Dedifferentiated amniotic fluid mesenchymal stem cell (primary cell): ENCODE measurements around the gene ING3.
"Not testable (repeated sequence)": the region's sequence is repeated elsewhere in the genome, so short reads cannot be mapped to it uniquely, and the experiment has no call there.

Experiments used
- DNase-seq: peaks from one replicate; pipeline ENCODE4 v3.0.0-alpha.2; 2016; ENCODE audit errors: extremely low spot score

The ING3 gene

DNA sequence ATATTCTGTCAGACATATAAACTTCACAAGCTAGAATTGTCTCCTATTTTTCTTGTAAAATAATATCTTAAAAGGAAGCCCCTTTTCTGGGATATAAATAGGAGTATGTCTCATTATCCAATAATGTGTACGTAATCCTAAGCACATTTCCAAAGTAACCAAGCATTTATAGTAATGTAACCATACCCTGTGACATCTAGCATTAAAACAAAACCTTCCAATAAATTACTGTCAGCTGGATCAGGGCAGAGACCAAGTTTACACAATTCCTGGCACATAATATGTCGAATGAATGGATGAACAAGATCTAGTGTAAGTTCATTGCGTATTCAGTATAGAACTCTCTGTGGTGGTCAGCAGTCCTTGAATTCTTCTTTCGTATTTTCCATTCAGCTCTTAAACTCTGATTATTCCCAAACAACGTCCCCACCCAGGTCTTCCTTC, 52.2 kb downstream of the ING3 start:
- DNase-seq, result peak; percentile 51

- no peak for DNase-seq
These were observed 53.6 kb downstream of the ING3 start for GRCh38 chr7:121003986-121004685.

- DNase-seq, result not testable (repeated sequence)
These were observed 54.5 kb downstream of the ING3 start for GRCh38 chr7:121005058-121005457.

- DNase-seq, result no peak
These were observed 55.5 kb downstream of the ING3 start for GRCh38 chr7:121005996-121006584.

GRCh38 chr7:121006711-121007315, 56.2 kb downstream of the ING3 start:
- no peak for DNase-seq

DNA sequence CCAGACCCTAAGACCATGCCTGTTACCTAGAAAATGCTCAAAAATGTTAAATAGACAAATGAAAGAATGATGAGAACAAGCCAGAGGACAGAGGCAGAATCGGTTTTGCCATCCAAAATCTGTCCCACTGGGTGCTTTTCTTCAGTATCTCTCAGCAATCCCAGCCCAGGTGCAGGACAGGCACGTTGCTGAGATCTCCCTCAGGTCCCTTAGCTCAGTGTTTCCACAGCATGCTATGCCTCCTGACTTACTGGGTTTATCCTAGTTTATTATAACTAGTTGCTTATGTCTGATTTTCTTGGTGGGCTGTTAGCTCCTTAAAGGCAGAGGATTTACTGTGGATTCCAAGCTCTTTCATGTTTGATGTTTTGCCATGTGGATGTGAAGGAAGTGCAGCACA, 58.2 kb downstream of the ING3 start:
- no peak for DNase-seq

DNA sequence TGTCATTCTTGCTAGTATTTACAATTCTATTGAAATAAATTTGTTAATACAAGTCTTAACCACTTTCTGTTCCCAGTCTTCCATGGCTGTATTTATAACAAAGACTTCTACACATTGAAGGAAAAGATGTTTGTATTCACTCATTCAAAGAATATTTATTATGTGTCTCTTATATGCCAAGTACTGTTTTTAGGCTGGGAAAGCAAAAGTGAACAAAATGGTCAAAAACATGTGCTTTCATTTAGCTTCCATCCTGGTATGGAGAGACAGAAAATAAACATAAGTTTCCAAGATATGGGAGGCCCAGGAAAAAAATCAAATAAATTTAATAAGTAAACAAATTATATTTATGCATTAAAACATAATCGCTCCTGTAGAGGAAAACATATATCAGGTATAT, 60.8 kb downstream of the ING3 start:
- no peak for DNase-seq

GRCh38 chr7:121012170-121012874, 61.7 kb downstream of the ING3 start:
- DNase-seq, result no peak

DNA sequence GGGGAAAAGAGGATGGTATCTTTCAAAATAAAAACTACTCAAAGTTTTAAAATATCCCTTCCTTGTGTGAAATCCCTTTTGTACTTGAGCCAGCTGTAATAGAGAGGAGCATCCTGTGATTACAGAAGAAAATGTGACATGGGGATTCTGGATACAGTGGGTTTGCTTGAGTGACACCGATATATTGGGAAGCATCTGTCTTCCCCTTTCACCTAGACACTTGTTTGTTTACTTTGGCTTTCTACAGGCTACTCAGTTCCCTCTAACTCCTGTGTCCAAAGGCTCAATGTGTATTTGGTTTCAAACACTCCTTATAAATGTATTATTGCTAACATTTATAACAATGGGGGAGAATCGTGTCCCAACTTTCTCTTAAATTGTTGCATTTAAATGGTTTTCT, 62.3 kb downstream of the ING3 start:
- DNase-seq, result no peak

- DNase-seq, result no peak
These were observed 65.0 kb downstream of the ING3 start for GRCh38 chr7:121015560-121015959.

- DNase-seq, result no peak
These were observed 66.4 kb downstream of the ING3 start for GRCh38 chr7:121016966-121017365.

DNA sequence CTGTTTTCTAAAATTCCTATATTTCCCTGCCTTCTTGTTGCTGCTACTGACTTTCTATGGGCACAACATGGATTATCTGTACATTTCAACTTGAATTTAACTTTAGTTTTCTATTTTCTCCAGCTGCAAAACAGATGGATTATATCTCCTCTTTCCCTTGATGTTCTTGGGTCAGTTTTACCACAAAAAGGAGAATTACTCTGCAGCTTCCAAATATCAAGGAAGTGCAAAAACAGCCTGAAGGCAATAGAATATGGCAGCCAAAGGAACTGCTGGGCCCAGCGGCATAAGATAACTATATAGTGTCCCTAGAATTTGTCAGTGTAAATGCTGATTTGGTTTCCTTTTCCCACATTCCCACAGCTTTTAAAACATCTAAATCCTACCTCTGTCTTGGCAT, 67.0 kb downstream of the ING3 start:
- no peak for DNase-seq

- no peak for DNase-seq
These were observed 68.4 kb downstream of the ING3 start for GRCh38 chr7:121019018-121019417.

GRCh38 chr7:121020249-121020988, 69.8 kb downstream of the ING3 start:
- peak; percentile 69 for DNase-seq

- DNase-seq, result no peak
These were observed 70.7 kb downstream of the ING3 start for GRCh38 chr7:121020989-121021969.

GRCh38 chr7:121023194-121023593, 72.6 kb downstream of the ING3 start:
- DNase-seq, result no peak

- DNase-seq, result no peak
These were observed 73.3 kb downstream of the ING3 start for GRCh38 chr7:121023683-121024511.

GRCh38 chr7:121024611-121025010, 74.0 kb downstream of the ING3 start:
- no peak for DNase-seq

GRCh38 chr7:121026159-121026558, 75.6 kb downstream of the ING3 start:
- no peak for DNase-seq
